ENCODE results near the gene SIK2. TPM values are rescaled to one million over a fixed set of nuclear protein-coding genes. Genes with fewer than 3 reads are reported as not detected.

The SIK2 gene
- total and polyA plus RNA-seq, 2 donors (not counting 3 experiments of a cell fraction or from before 2014, with no cell fraction given): 14.6 to 17.1 TPM

DNA sequence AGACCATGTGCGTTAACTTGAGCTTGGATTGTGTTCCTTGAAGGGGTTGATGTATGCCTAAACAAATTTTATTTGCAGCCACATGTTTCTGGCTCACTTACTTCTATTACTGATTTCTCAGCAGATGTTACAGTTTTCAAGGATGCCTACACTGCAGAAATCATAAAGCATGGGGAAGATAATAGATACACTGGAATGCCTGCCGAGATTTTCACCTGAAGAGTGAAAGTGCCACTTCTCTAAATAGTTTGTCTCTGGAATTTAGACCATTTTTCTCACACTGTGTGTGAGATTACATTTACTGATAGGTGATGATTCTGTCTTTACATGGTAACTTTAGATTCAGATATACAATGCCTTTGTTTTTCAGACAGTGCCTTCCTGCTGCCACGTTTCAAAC lies 81.6 kb downstream of the SIK2 start:
- no peaks in the 10 kb centered on the region for H3K79me2 ChIP-seq (ENCODE audit: control insufficient read depth, insufficient read depth, low read length)
- ChIA-PET POLR2A (no interaction called here), CTCF (interaction anchor here (1.3 kb wide), 1 partner anchor 79 kb away, joined by 4 read pairs; no protein-coding TSS in a partner anchor)
- TF ChIP-seq GATA2 (IDR thresholded peaks at IDR 0.05; ENCODE audit: insufficient read depth, insufficient read length, low read depth, low read length) (no peak), FOS (IDR thresholded peaks at IDR 0.05; ENCODE audit: borderline replicate concordance, insufficient read depth, low read length) (no peak), CTCF (IDR thresholded peaks at IDR 0.05; ENCODE audit: extremely low read depth in 1 of 2, insufficient read depth in 1 of 2, low read depth in 1 of 2, low read length in 2 of 2) (no peak), MYC (IDR thresholded peaks at IDR 0.05; ENCODE audit: low read depth, low read length) (no peak), POLR2AphosphoS5 (IDR thresholded peaks at IDR 0.05; ENCODE audit: insufficient read depth, low read depth, low read length) (no peak), POLR2A (IDR thresholded peaks at IDR 0.05; ENCODE audit: low read depth, low read length) (no peak), JUN (IDR thresholded peaks at IDR 0.05; ENCODE audit: borderline replicate concordance, insufficient read depth, insufficient read length, low read depth) (no peak), EZH2 (IDR thresholded peaks at IDR 0.05; ENCODE audit: borderline replicate concordance, low read depth, low read length, severe bottlenecking) (no peak)
- TF ChIP-seq, protein P1, sequence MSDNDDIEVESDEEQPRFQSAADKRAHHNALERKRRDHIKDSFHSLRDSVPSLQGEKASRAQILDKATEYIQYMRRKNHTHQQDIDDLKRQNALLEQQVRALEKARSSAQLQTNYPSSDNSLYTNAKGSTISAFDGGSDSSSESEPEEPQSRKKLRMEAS (IDR thresholded peaks at IDR 0.05; ENCODE audit: insufficient read depth, insufficient read length): no peak
- dilution Hi-C loops (cut with MboI; ENCODE audit: extremely low pct_ligation_motif_present, low sequenced_read_pairs) (no loop called here), intact Hi-C loops (cut with micrococcal nuclease) (no loop called here)
- no peak overlapping the region for H2AFZ ChIP-seq (ENCODE audit: low read depth, low read length)
- no TSS peak for BruUV-seq (replicated peaks)
- H3K4me3 ChIP-seq (replicated peaks in 1 of 3; ENCODE audit: insufficient read depth in 1 of 3, low read depth in 1 of 3, low read length in 3 of 3): no peak overlapping the region
- H3K27me3 ChIP-seq (ENCODE audit: control insufficient read depth in 2 of 2, insufficient read depth in 2 of 2, low read length in 2 of 2): no peaks in the 10 kb centered on the region
- no peak overlapping the region for H3K27ac ChIP-seq (ENCODE audit: insufficient read depth, low read depth, low read length)
- FAIRE-seq: no peak
- no peaks in the 10 kb centered on the region for H3K4me1 ChIP-seq (ENCODE audit: control insufficient read depth, extremely low read depth, insufficient read depth, low read length)
- no peak for DNase-seq (ENCODE audit: low read depth, low spot score)
- H3K9me1 ChIP-seq (replicated peaks; ENCODE audit: control insufficient read depth, extremely low read depth, insufficient read depth, low read length): no peaks in the 10 kb centered on the region
- H3K4me2 ChIP-seq (ENCODE audit: insufficient read depth, low read length): no peak overlapping the region
- no peaks in the 10 kb centered on the region for H3K9me3 ChIP-seq (replicated peaks; ENCODE audit: control insufficient read depth, insufficient read depth, low read length)
- no peaks in the 10 kb centered on the region for H3K36me3 ChIP-seq (ENCODE audit: control insufficient read depth in 2 of 2, extremely low read depth in 1 of 2, insufficient read depth in 2 of 2, low read length in 2 of 2)
- H3K9ac ChIP-seq (replicated peaks; ENCODE audit: extremely low read depth, insufficient read depth, low read length): no peak overlapping the region
- no peaks in the 10 kb centered on the region for H4K20me1 ChIP-seq (replicated peaks; ENCODE audit: control insufficient read depth, extremely low read depth, insufficient read depth, low read length)
